ENCODE results near the gene MYEOV.

The MYEOV gene

GRCh38 chr11:69251057-69251393 lies 42.9 kb upstream of the MYEOV start:
- Histone ChIP-seq H3K36me3 (replicated peaks; ENCODE audit: insufficient read depth, low read length) (no peaks in the 10 kb centered on the region), H3K4me2 (ENCODE audit: low read depth, low read length) (no peak overlapping the region), H2AFZ (ENCODE audit: low read length) (0 out of 2 replicates have a peak overlapping the region, but pooled peaks have one; percentile 15), H3K4me3 (ENCODE audit: low read length) (no peak overlapping the region), H3K4me1 (ENCODE audit: low read length) (peaks cover 15% of the 10 kb centered on the region), H3F3A (ENCODE audit: insufficient read depth, low read length) (0 out of 2 replicates have a peak, but pooled peaks cover 2% of the 10 kb centered on the region), H4K20me1 (ENCODE audit: insufficient read depth, low read length) (no peaks in the 10 kb centered on the region), H3K79me2 (ENCODE audit: low read length) (no peaks in the 10 kb centered on the region), H3K9me3 (replicated peaks; ENCODE audit: insufficient read depth, low read length) (no peaks in the 10 kb centered on the region), H3K27me3 (replicated peaks; ENCODE audit: insufficient read depth, low read length) (0 out of 2 replicates have a peak, but pooled peaks cover 5% of the 10 kb centered on the region), H3K27ac (ENCODE audit: low read length) (peak overlapping the region; percentile 29; the same call in 1 of the 2 replicates), H3K9ac (ENCODE audit: low read length) (no peak overlapping the region), H3K9me2 (replicated peaks; ENCODE audit: insufficient read depth, low read length) (no peaks in the 10 kb centered on the region)
- TF ChIP-seq EZH2 (optimal IDR thresholded peaks at IDR 0.05; ENCODE audit: low read depth, low read length) (no peak), EZH2phosphoT487 (IDR thresholded peaks at IDR 0.05; ENCODE audit: low read length) (no peak), CTCF (IDR thresholded peaks at IDR 0.05; ENCODE audit: low read length) (no peak)
- no peak for DNase-seq

- Histone ChIP-seq H3K79me2 (ENCODE audit: low read length) (no peaks in the 10 kb centered on the region), H3K27ac (ENCODE audit: low read length) (no peak overlapping the region), H3K27me3 (replicated peaks; ENCODE audit: insufficient read depth, low read length) (0 out of 2 replicates have a peak, but pooled peaks cover 5% of the 10 kb centered on the region), H3K4me1 (ENCODE audit: low read length) (peaks cover 15% of the 10 kb centered on the region), H2AFZ (ENCODE audit: low read length) (no peak overlapping the region), H3F3A (ENCODE audit: insufficient read depth, low read length) (0 out of 2 replicates have a peak, but pooled peaks cover 2% of the 10 kb centered on the region), H3K4me2 (ENCODE audit: low read depth, low read length) (no peak overlapping the region), H3K36me3 (replicated peaks; ENCODE audit: insufficient read depth, low read length) (no peaks in the 10 kb centered on the region), H4K20me1 (ENCODE audit: insufficient read depth, low read length) (no peaks in the 10 kb centered on the region), H3K9ac (ENCODE audit: low read length) (no peak overlapping the region), H3K9me3 (replicated peaks; ENCODE audit: insufficient read depth, low read length) (no peaks in the 10 kb centered on the region), H3K4me3 (ENCODE audit: low read length) (no peak overlapping the region), H3K9me2 (replicated peaks; ENCODE audit: insufficient read depth, low read length) (no peaks in the 10 kb centered on the region)
- DNase-seq: no peak
- TF ChIP-seq EZH2 (optimal IDR thresholded peaks at IDR 0.05; ENCODE audit: low read depth, low read length): no peak
- no peak for TF ChIP-seq CTCF (IDR thresholded peaks at IDR 0.05; ENCODE audit: low read length)
- no peak for TF ChIP-seq EZH2phosphoT487 (IDR thresholded peaks at IDR 0.05; ENCODE audit: low read length)
These were observed 42.1 kb upstream of the MYEOV start for GRCh38 chr11:69251639-69252489.

- no peak for DNase-seq
- H3K4me2 ChIP-seq (ENCODE audit: low read depth, low read length): no peak overlapping the region
- no peak overlapping the region for H3K4me3 ChIP-seq (ENCODE audit: low read length)
- H2AFZ ChIP-seq (ENCODE audit: low read length): no peak overlapping the region
- H3K27ac ChIP-seq (ENCODE audit: low read length): no peak overlapping the region
- H3K36me3 ChIP-seq (replicated peaks; ENCODE audit: insufficient read depth, low read length): no peaks in the 10 kb centered on the region
- 0 out of 2 replicates have a peak, but pooled peaks cover 5% of the 10 kb centered on the region for H3K27me3 ChIP-seq (replicated peaks; ENCODE audit: insufficient read depth, low read length)
- H3K4me1 ChIP-seq (ENCODE audit: low read length): peaks cover 15% of the 10 kb centered on the region
- H3K79me2 ChIP-seq (ENCODE audit: low read length): no peaks in the 10 kb centered on the region
- no peaks in the 10 kb centered on the region for H4K20me1 ChIP-seq (ENCODE audit: insufficient read depth, low read length)
- no peak for TF ChIP-seq EZH2phosphoT487 (IDR thresholded peaks at IDR 0.05; ENCODE audit: low read length)
- TF ChIP-seq CTCF (IDR thresholded peaks at IDR 0.05; ENCODE audit: low read length): no peak
- TF ChIP-seq EZH2 (optimal IDR thresholded peaks at IDR 0.05; ENCODE audit: low read depth, low read length): no peak
- no peaks in the 10 kb centered on the region for H3K9me3 ChIP-seq (replicated peaks; ENCODE audit: insufficient read depth, low read length)
- no peak overlapping the region for H3K9ac ChIP-seq (ENCODE audit: low read length)
- 0 out of 2 replicates have a peak, but pooled peaks cover 2% of the 10 kb centered on the region for H3F3A ChIP-seq (ENCODE audit: insufficient read depth, low read length)
- H3K9me2 ChIP-seq (replicated peaks; ENCODE audit: insufficient read depth, low read length): no peaks in the 10 kb centered on the region
These were observed 41.5 kb upstream of the MYEOV start for GRCh38 chr11:69252490-69252837.
